ENCODE data around the gene CASP2.

GRCh38 chr7:143329471-143330170 is 41.5 kb downstream of the CASP2 start:
- TF ChIP-seq SP1 (IDR thresholded peaks at IDR 0.05; ENCODE audit: low read depth, low read length) (no peak), MAX (IDR thresholded peaks at IDR 0.05) (no peak), CREB1 (IDR thresholded peaks at IDR 0.05) (no peak), CBX8 (IDR thresholded peaks at IDR 0.05; ENCODE audit: borderline replicate concordance, low read depth, low read length) (no peak)

Data from H1 (cell line).